HepG2 (cell line): ENCODE measurements around the gene GJA3. TPM values are rescaled to one million over a fixed set of nuclear protein-coding genes. Genes with fewer than 3 reads are reported as not detected.

Experiments
- ATAC-seq: fragments of 200-7000 bp; cut with Tn5 transposase; 3 replicates; pipeline ENCODE4 v1.9.1; 2020; ENCODE audit warnings: mild to moderate bottlenecking, moderate library complexity
- BruUV-seq: library from RNA; stranded (reverse); fragments of 400-500 nt; replicated peaks from 2 replicates; lab custom pipeline; 2021; lab: Mats Ljungman, UMichigan
- CTCF ChIA-PET: fragments of 300-600 bp; formaldehyde crosslinking; extraction: SDS; loops from one replicate; lab custom pipeline; 2021; ENCODE audit warnings: low total read pairs, inconsistent platforms, low intra/inter-chr PET ratio; lab: Yijun Ruan, JAX
- POLR2A ChIA-PET: fragments of 350-600 bp; sonication (Branson Sonifier 250); formaldehyde crosslinking; loops from one replicate; lab custom pipeline; 2020; ENCODE audit warnings: antibody characterized with exemption, inconsistent platforms; lab: Yijun Ruan, JAX
- DNase-seq: peaks from one replicate; pipeline ENCODE4 v3.0.0-alpha.2; 2015; ENCODE audit warnings: low spot score
- FAIRE-seq: peaks from 3 replicates; lab custom pipeline; 2011; peaks lifted over from hg19 to GRCh38; lab: Jason Lieb, UNC
- H2AFZ ChIP-seq: one replicate; pipeline ENCODE4 v1.6.1; 2011; ENCODE audit warnings: low read length, inconsistent platforms
- H3K27ac ChIP-seq: fragments of 300-600 bp; 3 replicates; pipeline ENCODE4 v1.8.0; 2011; ENCODE audit warnings: mixed run types, mild to moderate bottlenecking, mixed read lengths, low read length, inconsistent platforms; ENCODE audit not compliant: insufficient read depth; ENCODE audit errors: extremely low read length
- H3K27me3 ChIP-seq, 2 experiments: fragments of 200-600 bp in 1 of 2; 2 replicates in 1 of 2; 3 replicates in 1 of 2; pipeline versions ENCODE4 v1.6.0 to v1.8.0; 2011; ENCODE audit warnings: low read length in 2 of 2, mild to moderate bottlenecking in 2 of 2, moderate library complexity in 2 of 2, inconsistent platforms in 1 of 2; ENCODE audit not compliant: insufficient read depth in 2 of 2, control insufficient read depth in 1 of 2
- H3K36me3 ChIP-seq, 2 experiments: fragments of 200-600 bp in 1 of 2; replicated peaks in 1 of 2; 2 replicates in 1 of 2; 3 replicates in 1 of 2; pipeline versions ENCODE4 v1.5.1 to v1.8.0; 2011; ENCODE audit warnings: low read length in 2 of 2, inconsistent platforms in 1 of 2; ENCODE audit not compliant: insufficient read depth in 2 of 2, control insufficient read depth in 1 of 2
- H3K4me1 ChIP-seq: 2 replicates; pipeline ENCODE4 v1.5.1; 2012; ENCODE audit warnings: low read length, inconsistent platforms; ENCODE audit not compliant: insufficient read depth
- H3K4me2 ChIP-seq: 2 replicates; pipeline ENCODE4 v1.6.0; 2011; ENCODE audit warnings: low read depth, low read length, inconsistent platforms
- H3K4me3 ChIP-seq, 3 experiments: fragments of 200-600 bp in 1 of 3; sonication (generic), shearing (Covaris generic) in 1 of 3; replicated peaks in 1 of 3; 2 replicates each; pipeline ENCODE4 v1.5.1; 2011 to 2016; ENCODE audit warnings: low read length in 3 of 3, inconsistent platforms in 2 of 3, low read depth in 2 of 3, mild to moderate bottlenecking in 2 of 3, control low read depth in 1 of 3, mixed read lengths in 1 of 3; ENCODE audit not compliant: insufficient read depth in 1 of 3
- H3K79me2 ChIP-seq: one replicate; pipeline ENCODE4 v1.6.1; 2011; ENCODE audit warnings: low read length, inconsistent platforms; ENCODE audit not compliant: insufficient read depth
- H3K9ac ChIP-seq: 2 replicates; pipeline ENCODE4 v1.6.0; 2011; ENCODE audit warnings: mild to moderate bottlenecking, low read depth, low read length, inconsistent platforms; ENCODE audit not compliant: insufficient read depth
- H3K9me3 ChIP-seq: 2 replicates; pipeline ENCODE4 v1.5.1; 2012; ENCODE audit warnings: mild to moderate bottlenecking, low read length
- H4K20me1 ChIP-seq: 2 replicates; pipeline ENCODE4 v1.6.0; 2011; ENCODE audit warnings: inconsistent platforms, mild to moderate bottlenecking, low read length, moderate library complexity; ENCODE audit not compliant: insufficient read depth
- ARNT2 ChIP-seq: sonication (generic); formaldehyde crosslinking; IDR thresholded peaks from 2 replicates; pipeline ENCODE4 v1.8.0; 2022; ENCODE audit warnings: mild to moderate bottlenecking, low read depth, missing genetic modification reagents, moderate library complexity
- GTF2F1 ChIP-seq: fragments of 150-350 bp; IDR thresholded peaks from 2 replicates; pipeline ENCODE4 v1.6.1; 2014; ENCODE audit warnings: low read length
- HCFC1 ChIP-seq: fragments of 150-350 bp; IDR thresholded peaks from 2 replicates; pipeline ENCODE4 v1.6.1; 2014; ENCODE audit warnings: low read depth, low read length
- NFE2L1 ChIP-seq: sonication (generic); formaldehyde crosslinking; IDR thresholded peaks from 2 replicates; pipeline ENCODE4 v1.4.0; 2020; ENCODE audit warnings: missing genetic modification reagents, mild to moderate bottlenecking, borderline replicate concordance
- RARG ChIP-seq: sonication (generic); formaldehyde crosslinking; IDR thresholded peaks from 2 replicates; pipeline ENCODE4 v1.4.0; 2020; ENCODE audit warnings: low read depth, mild to moderate bottlenecking, missing genetic modification reagents
- RFX1 ChIP-seq: fragments of 450-650 bp; IDR thresholded peaks from 2 replicates; pipeline ENCODE4 v1.6.1; 2017
- RXRA ChIP-seq: sonication (generic); formaldehyde crosslinking; IDR thresholded peaks from 2 replicates; pipeline ENCODE4 v1.5.1; 2020; ENCODE audit warnings: missing genetic modification reagents
- SATB2 ChIP-seq: sonication (generic); formaldehyde crosslinking; IDR thresholded peaks from 2 replicates; pipeline ENCODE4 v1.5.0; 2020; ENCODE audit warnings: missing genetic modification reagents
- ZNF558 ChIP-seq: sonication (generic); formaldehyde crosslinking; IDR thresholded peaks from 2 replicates; pipeline ENCODE4 v1.9.0; 2022; ENCODE audit warnings: mild to moderate bottlenecking, missing genetic modification reagents, borderline replicate concordance
- ZNF746 ChIP-seq: sonication (generic); formaldehyde crosslinking; IDR thresholded peaks from 2 replicates; pipeline ENCODE4 v1.8.0; 2022; ENCODE audit warnings: mild to moderate bottlenecking, missing genetic modification reagents
- WGBS: methylation state at CpG from one replicate; pipeline ENCODE4 v1.1.6; 2017; ENCODE audit warnings: low lambda C conversion rate; 5-methylcytosine and 5-hydroxymethylcytosine counted together
- in situ Hi-C: cut with HindIII; loops from 2 replicates; pipeline ENCODE4 v1.10.0; 2017; ENCODE audit warnings: low pct_unique_long_range_greater_than_20kb; ENCODE audit not compliant: extremely low pct_ligation_motif_present
- intact Hi-C: fragments of 100-400 bp; cut with micrococcal nuclease; formaldehyde crosslinking; loops from one replicate; pipeline ENCODE4 v1.10.0; 2022; ENCODE audit not compliant: unreplicated experiment
- polyA plus RNA-seq, 8 experiments: library from polyadenylated mRNA; depleted of rRNA in 3 of 8; stranded (reverse) in 7 of 8; unstranded in 1 of 8; fragments of >200 nt; fragmentation: Illumina TruSeq in 4 of 8; extraction: Trizol in 4 of 8; gene quantifications; 2 replicates each; pipeline versions ENCODE4 v1.2.1 to v1.2.3, GENCODE V29; 2011 to 2016; ENCODE audit warnings: low read depth in 4 of 8, missing spikeins in 1 of 8, mixed read lengths in 1 of 8; ENCODE audit not compliant: insufficient read depth in 1 of 8
- total RNA-seq, 5 experiments: library from RNA; depleted of rRNA; stranded (reverse); fragments of >200 nt; fragmentation: Illumina TruSeq; extraction: Trizol; gene quantifications; 2 replicates each; pipeline ENCODE4 v1.2.3, GENCODE V29; 2016; ENCODE audit warnings: low read depth in 1 of 5
- TF ChIP-seq, protein P1 (sequence below): sonication (generic); formaldehyde crosslinking; IDR thresholded peaks from 2 replicates; pipeline ENCODE4 v1.5.1; 2020; ENCODE audit warnings: missing genetic modification reagents, mild to moderate bottlenecking, borderline replicate concordance
- TF ChIP-seq, protein P2 (sequence below): sonication (generic); formaldehyde crosslinking; IDR thresholded peaks from 2 replicates; pipeline ENCODE4 v1.9.0; 2021; ENCODE audit warnings: missing genetic modification reagents, borderline replicate concordance
- TF ChIP-seq, protein P3 (sequence below): IDR thresholded peaks from 2 replicates; pipeline ENCODE4 v1.6.1; 2016; ENCODE audit warnings: missing compliant biosample characterization, missing genetic modification reagents, borderline replicate concordance
- TF ChIP-seq, protein P4 (sequence below): sonication (generic); formaldehyde crosslinking; IDR thresholded peaks from 2 replicates; pipeline ENCODE4 v1.8.1; 2023; ENCODE audit warnings: mild to moderate bottlenecking, missing genetic modification reagents, borderline replicate concordance

Gene GJA3
- total and polyA plus RNA-seq, 2 of the 13 experiments (the other 11 are each of a cell fraction or from before 2014, with no cell fraction given), result 0.04 TPM

GRCh38 chr13:20173116-20173746 lies 12.4 kb upstream of the GJA3 start (continued):
- TF ChIP-seq, protein P1, sequence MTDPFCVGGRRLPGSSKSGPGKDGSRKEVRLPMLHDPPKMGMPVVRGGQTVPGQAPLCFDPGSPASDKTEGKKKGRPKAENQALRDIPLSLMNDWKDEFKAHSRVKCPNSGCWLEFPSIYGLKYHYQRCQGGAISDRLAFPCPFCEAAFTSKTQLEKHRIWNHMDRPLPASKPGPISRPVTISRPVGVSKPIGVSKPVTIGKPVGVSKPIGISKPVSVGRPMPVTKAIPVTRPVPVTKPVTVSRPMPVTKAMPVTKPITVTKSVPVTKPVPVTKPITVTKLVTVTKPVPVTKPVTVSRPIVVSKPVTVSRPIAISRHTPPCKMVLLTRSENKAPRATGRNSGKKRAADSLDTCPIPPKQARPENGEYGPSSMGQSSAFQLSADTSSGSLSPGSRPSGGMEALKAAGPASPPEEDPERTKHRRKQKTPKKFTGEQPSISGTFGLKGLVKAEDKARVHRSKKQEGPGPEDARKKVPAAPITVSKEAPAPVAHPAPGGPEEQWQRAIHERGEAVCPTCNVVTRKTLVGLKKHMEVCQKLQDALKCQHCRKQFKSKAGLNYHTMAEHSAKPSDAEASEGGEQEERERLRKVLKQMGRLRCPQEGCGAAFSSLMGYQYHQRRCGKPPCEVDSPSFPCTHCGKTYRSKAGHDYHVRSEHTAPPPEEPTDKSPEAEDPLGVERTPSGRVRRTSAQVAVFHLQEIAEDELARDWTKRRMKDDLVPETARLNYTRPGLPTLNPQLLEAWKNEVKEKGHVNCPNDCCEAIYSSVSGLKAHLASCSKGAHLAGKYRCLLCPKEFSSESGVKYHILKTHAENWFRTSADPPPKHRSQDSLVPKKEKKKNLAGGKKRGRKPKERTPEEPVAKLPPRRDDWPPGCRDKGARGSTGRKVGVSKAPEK, result no peak

GRCh38 chr13:20171364-20171763 lies 10.5 kb upstream of the GJA3 start:
- ATAC-seq, result no peak
- DNase-seq, result no peak
- no peak overlapping the region for H3K9ac ChIP-seq
- no peaks in the 10 kb centered on the region for H4K20me1 ChIP-seq
- H2AFZ ChIP-seq, result no peak overlapping the region
- H3K79me2 ChIP-seq, result no peaks in the 10 kb centered on the region
- FAIRE-seq, result no peak
- H3K27ac ChIP-seq, result no peak overlapping the region
- H3K9me3 ChIP-seq, result no peaks in the 10 kb centered on the region
- H3K36me3 ChIP-seq, result no peaks in the 10 kb centered on the region
- WGBS, result 50% methylated on average over 1 of the region's 1 CpG
- H3K4me2 ChIP-seq, result no peak overlapping the region
- peaks cover 17% of the 10 kb centered on the region for H3K4me1 ChIP-seq
- H3K27me3 ChIP-seq, result peaks cover 1 to 62% of the 10 kb centered on the region in 2 experiments
- ChIA-PET POLR2A (no interaction called here), CTCF (no interaction called here)
- intact Hi-C loops, result no loop called here
- TF ChIP-seq ZNF558 (CRISPR knock-in tag), result no peak
- no peak for TF ChIP-seq NFE2L1 (CRISPR knock-in tag)
- TF ChIP-seq, protein P2, sequence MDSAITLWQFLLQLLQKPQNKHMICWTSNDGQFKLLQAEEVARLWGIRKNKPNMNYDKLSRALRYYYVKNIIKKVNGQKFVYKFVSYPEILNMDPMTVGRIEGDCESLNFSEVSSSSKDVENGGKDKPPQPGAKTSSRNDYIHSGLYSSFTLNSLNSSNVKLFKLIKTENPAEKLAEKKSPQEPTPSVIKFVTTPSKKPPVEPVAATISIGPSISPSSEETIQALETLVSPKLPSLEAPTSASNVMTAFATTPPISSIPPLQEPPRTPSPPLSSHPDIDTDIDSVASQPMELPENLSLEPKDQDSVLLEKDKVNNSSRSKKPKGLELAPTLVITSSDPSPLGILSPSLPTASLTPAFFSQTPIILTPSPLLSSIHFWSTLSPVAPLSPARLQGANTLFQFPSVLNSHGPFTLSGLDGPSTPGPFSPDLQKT (CRISPR knock-in tag), result no peak
- no peak for TF ChIP-seq ARNT2 (CRISPR knock-in tag)
- TF ChIP-seq SATB2 (CRISPR knock-in tag), result no peak
- no peak for TF ChIP-seq ZNF746 (CRISPR knock-in tag)
- TF ChIP-seq, protein P3, sequence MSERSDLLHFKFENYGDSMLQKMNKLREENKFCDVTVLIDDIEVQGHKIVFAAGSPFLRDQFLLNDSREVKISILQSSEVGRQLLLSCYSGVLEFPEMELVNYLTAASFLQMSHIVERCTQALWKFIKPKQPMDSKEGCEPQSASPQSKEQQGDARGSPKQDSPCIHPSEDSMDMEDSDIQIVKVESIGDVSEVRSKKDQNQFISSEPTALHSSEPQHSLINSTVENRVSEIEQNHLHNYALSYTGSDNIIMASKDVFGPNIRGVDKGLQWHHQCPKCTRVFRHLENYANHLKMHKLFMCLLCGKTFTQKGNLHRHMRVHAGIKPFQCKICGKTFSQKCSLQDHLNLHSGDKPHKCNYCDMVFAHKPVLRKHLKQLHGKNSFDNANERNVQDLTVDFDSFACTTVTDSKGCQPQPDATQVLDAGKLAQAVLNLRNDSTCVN (CRISPR knock-in tag), result no peak
- no peak for TF ChIP-seq GTF2F1
- no peak for TF ChIP-seq RFX1
- TF ChIP-seq RARG (CRISPR knock-in tag), result no peak
- TF ChIP-seq RXRA (CRISPR knock-in tag), result no peak
- no peak for TF ChIP-seq HCFC1
- TF ChIP-seq, protein P4, sequence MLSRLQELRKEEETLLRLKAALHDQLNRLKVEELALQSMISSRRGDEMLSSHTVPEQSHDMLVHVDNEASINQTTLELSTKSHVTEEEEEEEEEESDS (CRISPR knock-in tag), result no peak
- in situ Hi-C loops, result no loop called here
- no peak overlapping the region for H3K4me3 ChIP-seq
- BruUV-seq, result no TSS peak
